Middle frontal gyrus (tissue), 1 donor: ENCODE measurements around the gene STON1.
"Not testable (repeated sequence)": the region's sequence is repeated elsewhere in the genome, so short reads cannot be mapped to it uniquely, and the experiment has no call there.

Experiments
- DNase-seq: peaks from one replicate; pipeline ENCODE4 v3.0.0-alpha.2; 2015; ENCODE audit warnings: low spot score; ENCODE audit errors: extremely low spot score

The STON1 gene, protein sequence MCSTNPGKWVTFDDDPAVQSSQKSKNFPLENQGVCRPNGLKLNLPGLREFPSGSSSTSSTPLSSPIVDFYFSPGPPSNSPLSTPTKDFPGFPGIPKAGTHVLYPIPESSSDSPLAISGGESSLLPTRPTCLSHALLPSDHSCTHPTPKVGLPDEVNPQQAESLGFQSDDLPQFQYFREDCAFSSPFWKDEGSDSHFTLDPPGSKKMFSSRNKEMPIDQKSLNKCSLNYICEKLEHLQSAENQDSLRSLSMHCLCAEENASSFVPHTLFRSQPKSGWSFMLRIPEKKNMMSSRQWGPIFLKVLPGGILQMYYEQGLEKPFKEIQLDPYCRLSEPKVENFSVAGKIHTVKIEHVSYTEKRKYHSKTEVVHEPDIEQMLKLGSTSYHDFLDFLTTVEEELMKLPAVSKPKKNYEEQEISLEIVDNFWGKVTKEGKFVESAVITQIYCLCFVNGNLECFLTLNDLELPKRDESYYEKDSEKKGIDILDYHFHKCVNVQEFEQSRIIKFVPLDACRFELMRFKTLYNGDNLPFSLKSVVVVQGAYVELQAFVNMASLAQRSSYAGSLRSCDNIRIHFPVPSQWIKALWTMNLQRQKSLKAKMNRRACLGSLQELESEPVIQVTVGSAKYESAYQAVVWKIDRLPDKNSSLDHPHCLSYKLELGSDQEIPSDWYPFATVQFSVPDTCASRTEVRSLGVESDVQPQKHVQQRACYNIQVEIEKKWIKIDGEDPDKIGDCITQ

DNA sequence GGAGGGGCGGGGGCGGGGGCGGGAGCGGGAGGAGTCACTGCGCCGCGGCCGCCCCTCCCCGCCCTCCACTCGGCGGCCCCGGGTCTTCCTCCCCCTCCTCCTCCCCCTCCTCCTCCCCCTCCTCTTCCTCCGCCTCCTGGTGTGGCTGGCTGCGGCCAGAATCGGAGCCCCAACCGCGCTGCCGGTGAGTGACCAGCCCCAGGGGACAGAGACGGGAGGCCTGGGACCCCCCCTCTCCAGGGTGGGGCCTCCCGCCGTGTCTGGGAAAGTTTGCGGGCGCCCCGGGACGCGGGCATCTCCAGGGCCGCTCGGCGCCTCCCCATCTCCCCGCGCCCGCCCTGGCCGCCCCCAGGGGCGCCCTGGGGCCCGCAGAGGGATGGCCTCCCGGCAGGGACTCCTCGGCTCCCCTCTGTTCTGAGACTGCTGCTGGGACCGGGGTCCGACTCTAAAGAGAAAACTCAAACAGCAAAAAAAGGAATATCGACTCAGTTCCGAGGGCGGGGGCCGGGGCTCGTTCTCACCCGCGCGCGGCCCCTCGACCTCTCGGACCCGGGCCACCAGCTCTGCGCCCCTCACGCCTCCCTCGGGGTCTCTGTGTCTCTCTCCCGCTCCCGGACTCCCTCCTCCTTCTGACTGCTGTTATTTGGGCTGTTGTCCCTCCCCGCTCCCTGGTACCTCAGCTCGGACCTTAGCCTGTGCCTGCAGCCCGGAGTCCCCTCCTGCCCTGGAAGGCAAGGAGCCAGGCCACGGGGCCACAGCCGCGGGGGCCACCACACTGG, at the start of gene STON1:
TSS of gene STON1 (plus strand) at position 122 of the 779 bp plus-strand sequence. CDS start 50,480 bp downstream, outside the sequence.
- DNase-seq: no peak

DNA sequence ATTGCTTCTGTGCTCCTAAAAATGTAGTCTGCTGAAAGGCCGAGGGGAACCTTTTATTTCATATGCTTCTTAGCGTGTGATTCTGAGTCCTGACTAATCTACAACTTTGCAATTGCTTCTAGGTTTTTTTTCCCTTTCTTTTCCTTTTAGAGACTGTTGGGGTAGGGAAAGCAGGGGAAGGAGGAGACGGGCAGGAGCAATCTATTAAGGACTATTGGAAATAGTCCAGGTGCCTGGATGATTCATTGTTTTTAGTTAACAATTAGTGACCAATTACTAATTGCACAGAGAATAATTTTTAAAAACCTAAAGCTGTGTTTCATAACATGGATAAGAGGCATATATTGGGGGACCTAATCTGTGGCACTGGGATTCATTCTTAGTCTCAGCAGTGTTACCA, 49.4 kb upstream of the STON1 start:
- DNase-seq: no peak

DNA sequence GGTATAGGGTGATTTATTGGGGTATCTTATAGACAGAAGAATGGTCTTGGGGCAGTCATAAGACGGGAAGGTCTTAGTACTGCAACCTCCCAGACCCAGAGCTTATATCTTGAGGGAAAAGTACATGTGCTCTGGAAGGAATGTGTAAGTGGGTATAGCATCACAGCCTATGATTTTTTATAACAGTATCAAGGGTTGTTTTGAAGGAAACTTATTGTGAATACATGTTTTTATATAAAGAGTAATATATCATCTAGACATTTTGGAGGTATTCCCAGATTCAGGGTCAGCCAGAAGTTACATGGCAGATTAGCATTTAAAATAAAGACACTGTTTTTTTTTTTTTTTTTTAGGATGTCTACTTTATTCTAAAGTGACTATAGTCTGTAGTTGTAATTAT, 47.6 kb upstream of the STON1 start:
- no peak for DNase-seq

DNA sequence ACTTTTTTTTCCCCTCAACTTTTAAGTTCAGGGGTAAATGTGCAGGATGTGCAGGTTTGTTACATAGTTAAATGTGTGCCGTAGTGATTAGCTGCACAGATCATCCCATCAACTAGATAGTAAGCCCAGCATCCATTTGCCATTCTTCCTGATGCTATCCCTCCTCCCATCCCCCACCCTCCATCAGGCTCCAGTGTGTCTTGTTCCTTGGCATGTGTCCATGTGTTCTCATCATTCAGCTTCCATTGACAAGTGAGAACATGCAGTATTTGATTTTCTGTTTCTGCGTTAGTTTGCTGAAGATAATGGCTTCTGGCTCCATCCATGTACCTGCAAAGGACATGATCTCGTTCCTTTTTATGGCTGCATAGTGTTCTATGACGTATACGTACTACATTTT, 47.2 kb upstream of the STON1 start:
- no peak for DNase-seq

DNA sequence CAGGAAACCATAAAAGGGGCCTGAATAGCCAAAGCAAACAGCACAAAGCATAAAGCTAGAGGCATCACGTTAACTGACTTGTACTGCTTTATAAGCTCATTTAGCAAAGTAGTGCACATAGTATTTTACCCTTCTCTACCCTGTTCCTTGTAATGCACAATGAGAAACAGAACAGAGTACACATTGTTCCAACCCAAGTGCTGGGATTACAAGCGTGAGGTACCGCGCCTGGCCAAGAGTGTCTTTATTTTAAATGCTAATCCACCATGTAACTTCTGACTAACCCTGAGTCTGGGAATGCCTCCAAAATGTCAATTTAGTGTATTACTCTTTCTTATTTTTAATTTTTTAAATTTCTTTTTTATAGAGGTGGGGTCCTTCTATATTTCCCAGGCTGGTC, 46.4 kb upstream of the STON1 start:
- DNase-seq: no peak

DNA sequence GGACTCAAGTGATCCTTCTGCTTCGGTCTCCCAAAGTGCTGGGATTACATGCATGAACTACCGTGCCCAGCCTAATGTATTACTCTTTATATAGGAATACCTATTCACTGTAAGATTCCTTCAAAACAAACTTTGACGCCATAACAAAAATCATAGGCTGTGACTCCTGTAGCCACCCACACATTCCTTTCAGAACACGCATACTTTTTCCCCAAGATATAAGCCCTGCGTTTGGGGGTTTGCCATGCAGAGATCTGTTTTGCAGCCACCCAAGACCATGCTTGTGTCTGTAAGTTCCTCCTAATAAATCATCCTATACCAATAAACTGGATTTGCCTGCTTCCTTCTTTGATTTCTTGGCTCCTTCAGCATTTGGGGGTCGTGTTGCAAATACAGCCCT, 46.0 kb upstream of the STON1 start:
- no peak for DNase-seq

DNA sequence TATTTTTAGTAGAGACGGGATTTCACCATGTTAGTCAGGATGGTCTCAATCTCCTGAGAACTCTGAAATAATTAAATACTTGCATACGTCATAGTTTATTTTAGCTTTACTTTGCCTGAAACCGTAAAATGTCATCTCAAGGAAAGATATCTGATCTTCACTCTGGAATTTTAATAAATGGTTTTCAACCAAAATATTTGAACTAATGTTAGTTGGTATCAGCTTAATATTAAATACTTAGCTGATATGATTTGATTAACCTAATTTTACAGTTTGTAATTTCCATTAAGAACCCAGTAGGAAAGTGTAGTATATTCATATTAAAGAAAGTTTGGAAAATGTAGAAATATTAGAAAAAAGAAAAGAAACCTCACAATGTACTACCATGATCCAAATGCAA, 41.4 kb upstream of the STON1 start:
- no peak for DNase-seq

DNA sequence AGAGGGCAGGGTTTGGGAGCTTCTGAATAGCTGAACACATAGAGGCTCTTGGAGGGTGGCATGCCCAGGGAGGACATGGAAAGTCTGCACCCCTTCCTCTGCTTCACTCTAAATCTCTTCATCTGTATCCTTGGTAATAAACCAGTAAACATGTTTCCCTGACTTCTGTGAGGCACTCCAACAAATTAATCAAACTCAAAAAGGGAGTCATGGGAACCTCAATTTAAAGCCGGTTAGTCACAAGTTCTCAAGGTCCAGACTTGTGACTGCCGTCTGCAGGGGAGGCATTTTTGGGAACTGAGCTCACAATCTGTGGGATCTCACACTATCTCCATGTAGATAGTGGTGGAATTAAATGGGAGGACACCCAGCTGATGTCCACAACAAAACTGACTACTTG, 33.1 kb upstream of the STON1 start:
- DNase-seq: no peak

DNA sequence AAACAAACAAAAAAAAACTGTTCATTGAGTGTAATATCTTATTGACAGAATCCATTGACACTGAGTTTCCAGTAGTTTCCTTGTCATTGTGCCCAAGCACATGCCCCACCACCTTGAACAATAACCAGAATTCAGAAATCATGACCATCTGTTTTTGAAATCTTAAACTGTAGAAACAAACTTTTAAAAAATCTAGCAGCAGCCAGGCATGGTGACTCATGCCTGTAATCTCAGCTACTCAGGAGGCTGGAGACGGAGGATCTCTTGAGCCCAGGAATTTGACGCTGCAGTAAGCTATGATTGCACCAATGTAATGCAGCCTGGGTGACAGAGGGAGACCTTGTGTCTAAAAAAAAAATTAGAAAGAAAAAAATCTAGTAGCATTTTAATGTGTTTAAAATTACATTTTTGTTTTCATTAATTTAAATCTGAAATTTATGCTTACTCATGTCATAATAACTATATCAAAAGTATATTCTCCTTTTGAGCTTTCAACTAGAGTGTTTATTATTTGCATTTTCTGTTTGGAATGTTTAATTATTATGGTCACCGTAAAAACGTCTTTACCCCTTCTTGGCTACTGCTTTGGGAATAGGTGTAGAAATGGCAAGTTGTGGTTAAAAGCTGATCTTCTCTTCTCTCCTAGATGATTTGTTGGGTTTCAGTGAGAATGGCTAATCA, 25.2 kb upstream of the STON1 start:
- DNase-seq: no peak

DNA sequence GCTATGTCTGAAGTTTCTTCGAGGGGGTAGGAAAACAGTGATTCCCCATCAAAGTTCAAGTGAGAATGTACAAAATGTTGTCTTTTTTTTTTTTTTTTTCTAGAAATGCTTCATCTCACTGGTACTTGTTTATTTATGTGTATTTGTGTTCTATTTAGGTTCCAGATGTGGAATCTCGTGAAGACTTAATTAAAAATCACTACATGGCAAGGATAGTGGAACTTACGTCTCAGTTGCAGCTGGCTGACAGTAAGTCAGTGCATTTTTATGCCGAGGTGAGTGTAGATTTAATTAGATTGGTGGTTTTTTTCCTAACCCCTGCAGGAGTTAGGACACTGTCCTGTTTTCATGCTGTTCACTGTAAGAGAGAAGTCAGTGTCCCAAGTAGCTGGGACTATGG, 22.8 kb upstream of the STON1 start:
- no peak for DNase-seq

DNA sequence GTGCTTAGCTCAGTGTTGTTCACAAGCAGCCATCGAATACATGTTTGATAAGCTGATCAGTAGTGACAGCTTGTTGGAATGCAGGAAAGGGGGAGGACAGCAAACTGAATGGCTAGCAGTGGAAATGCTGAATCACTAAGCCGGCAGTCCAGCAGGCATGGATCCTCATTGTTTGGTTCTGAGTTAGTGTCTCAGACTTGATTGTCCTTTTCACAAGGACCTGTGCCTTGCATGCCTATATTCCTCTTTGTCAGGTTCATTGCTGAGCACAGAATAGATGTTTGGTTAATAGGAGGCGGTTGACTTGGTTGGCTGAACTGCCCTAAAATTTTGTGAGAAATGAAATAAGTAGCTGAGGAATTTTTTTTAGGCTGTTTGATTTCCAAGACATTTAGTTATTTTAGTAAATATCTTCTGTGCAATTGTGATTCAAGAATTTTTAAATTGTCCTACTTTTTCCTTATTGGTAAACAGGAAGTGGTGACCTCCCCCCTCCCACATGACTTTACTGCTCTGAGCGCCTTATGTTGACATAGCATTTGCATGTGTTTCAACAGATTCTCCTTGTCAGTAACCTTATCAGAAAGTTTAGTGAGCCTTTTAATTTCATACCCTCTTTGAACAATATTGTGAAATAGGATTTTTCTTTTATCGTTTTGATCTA, 21.4 kb upstream of the STON1 start:
- DNase-seq: no peak

DNA sequence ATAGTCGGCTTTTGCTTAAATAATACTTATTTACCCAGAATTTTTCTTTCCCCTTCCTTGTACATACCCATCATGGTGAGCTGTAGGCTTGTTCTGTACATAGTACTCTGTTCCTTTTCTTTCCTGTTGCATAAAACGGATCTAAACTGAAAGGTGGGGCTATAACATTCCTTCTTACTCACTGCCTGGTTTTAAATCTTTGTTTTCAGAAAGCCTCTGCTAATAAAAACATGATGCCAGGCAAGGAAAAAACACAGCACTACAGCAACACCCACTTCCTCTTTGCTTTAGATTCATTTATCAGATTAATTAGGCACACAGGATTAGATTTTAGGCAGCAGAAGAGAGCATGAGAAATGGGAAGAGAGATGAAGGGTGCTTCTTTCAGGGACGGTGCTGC, 19.6 kb upstream of the STON1 start:
- no peak for DNase-seq

DNA sequence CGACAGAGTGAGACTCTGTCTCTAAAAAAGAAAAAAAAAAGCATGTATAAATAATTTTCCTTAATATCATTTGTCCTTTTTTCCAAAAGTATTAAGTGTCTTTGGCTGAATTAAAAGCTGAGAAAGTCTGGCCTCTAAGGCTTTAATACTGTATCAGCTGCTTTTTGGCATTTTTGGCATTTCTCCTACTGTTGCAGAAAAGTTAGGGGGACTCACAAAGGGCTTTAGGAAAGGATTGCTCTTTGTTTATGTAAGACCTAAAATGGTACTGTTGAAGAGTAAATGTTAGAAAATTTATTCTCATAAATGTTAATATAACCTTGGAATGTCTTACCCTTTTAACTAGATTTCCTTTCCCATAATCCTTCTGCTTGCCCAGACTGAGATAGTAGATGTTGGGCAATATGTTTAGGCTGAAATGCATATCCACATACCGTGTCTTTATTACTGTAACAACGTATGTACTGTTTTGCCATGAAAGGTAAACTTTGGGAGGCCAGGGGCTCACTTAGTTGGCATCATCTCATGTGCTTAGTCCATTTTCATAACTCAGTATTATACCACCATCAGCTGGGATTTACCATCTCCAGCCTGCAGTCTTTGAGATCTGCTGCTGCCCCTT, 18.0 kb upstream of the STON1 start:
- no peak for DNase-seq

DNA sequence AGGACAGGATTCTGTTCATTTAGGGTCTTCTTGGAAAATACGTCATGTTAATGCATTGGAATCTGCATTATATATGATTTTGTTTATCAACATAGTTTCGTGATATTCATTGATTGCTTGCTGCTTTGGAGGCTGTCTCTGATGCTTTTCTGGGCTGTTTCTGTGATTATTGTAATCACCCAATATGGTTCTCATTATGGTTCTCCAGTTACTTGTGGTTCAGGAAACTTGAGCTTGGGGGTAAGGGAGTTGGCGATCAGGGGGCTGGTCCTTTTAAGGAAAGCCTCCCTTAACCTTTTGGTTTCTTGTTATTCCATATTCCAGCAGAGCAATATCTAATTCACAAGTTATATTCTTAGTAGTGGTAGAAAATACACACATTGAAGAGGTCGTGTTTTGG, 17.4 kb upstream of the STON1 start:
- DNase-seq: no peak

DNA sequence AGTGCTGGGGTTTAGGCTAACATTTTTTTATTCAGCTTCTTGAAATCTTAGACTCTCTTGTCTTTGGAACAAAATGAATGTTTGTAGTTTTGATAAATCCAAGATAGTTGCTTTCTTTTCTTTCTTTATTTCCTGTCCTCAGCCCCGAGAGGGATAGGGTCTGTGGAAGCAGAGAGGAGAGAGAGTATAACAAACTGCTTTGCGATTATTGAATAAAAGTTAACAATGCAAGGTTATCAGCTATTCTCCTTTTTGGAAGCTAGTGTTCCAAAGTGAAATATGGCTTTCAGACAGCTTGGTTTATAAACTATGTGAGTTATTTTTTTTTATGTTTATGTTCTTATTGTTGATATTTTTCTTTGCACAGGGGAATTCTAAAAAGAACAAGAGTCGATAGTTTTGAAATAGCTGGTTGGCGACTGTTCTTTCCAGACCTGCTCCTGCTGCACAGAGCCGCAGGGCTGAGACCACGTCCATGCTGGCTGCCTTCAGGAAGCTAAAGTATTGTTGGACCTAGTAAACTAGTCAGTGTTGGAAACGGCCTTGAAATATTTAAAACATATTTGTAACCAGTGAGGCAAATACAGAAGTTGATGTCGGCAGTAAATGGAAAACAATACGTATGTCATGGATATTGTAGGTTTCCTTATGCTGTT, 15.5 kb upstream of the STON1 start:
- DNase-seq: no peak

DNA sequence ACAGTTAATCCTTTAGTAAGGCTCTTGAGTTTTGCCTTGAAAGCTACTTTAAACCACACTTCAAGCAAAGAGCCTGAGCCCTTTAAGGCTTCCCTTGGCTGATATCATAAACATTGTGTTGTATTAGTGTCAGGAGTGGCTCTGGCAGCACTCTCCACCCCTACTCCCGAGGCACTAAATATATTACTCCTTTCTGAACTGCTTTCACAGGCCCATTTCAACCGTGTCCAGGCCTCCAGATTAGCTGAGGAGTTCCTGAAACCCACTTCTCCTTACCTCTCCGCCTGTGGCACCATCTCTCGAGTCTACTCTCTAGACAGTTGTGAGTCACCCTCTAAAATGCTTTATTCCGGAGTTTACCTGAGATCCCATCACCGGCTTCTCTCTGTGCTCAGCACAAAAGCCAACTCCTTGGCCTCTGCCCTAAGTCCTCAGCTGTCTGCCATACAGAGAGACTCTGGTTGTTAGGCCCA, 14.4 kb upstream of the STON1 start:
- no peak for DNase-seq

DNA sequence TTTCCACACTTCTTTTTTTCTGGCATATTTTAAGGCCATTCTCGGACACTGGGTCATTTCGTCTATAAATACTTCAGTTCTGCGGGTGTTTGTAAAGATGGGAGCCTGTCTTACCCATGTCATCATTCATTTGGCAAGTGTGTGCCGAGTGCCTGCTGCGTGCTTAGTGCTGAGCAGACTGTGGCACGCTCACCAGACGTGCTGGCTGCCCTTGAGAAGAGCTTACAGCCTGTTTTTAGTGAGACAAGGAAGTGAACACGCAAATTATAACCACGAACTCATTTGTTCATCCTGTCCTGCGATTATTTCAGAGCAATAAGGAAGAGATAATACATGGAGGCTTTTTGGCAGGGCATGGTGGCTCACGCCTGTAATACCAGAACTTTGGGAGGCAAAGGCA, 10.4 kb upstream of the STON1 start:
- DNase-seq: no peak

DNA sequence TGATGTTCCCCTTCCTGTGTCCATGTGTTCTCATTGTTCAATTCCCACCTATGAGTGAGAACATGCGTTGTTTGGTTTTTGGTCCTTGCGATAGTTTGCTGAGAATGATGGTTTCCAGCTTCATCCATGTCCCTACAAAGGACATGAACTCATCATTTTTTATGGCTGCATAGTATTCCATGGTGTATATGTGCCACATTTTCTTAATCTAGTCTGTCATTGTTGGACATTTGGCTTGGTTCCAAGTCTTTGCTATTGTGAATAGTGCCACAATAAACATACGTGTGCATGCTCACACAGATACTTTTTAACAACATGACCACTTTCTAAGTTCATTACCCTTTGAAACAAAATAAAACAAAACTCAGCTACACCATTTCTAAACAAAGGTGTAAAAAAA, 5.2 kb upstream of the STON1 start:
- DNase-seq: not testable (repeated sequence)

DNA sequence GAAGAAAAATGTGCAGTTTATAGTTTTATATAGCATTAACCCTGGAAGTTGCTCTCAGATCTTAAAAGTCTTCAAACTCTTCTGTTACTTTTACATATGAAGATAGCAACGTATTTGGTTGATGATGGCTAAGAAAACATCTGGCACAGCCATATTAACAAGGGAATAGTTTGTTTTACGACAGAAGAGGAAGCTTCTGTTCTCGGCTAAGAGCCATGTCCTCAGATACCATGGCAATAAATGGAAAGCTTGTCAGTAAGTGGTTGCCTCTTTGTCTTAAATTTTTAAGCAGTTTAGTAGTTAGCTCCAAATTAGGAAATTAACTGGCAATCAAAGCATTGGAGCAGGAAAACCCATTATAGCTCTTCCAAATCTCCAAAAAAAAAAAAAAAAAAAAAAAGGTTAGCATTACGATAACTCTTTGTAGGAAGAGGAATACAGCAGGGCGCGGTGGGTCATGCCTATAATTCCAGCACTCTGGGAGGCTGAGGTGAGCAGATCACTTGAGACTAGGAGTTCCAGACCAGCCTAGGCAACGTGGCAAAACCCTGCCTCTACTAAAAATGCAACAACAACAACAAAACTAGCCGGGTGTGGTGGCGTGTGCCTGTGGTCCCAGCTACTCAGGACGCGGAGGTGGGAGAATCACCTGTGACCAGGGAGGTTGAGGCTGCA, 4.5 kb upstream of the STON1 start:
- no peak for DNase-seq
